HG03175 (cell line): Measurements from ENCODE around the gene LEPR.

Source experiments
- ATAC-seq: cut with Tn5 transposase; IDR thresholded peaks from one replicate; pipeline ENCODE4 v1.9.1; 2021; ENCODE audit warnings: mild to moderate bottlenecking, moderate library complexity; ENCODE audit not compliant: unreplicated experiment

The LEPR gene

GRCh38 chr1:65409314-65409713 is 11.2 kb upstream of the LEPR start:
- no peak for ATAC-seq

DNA sequence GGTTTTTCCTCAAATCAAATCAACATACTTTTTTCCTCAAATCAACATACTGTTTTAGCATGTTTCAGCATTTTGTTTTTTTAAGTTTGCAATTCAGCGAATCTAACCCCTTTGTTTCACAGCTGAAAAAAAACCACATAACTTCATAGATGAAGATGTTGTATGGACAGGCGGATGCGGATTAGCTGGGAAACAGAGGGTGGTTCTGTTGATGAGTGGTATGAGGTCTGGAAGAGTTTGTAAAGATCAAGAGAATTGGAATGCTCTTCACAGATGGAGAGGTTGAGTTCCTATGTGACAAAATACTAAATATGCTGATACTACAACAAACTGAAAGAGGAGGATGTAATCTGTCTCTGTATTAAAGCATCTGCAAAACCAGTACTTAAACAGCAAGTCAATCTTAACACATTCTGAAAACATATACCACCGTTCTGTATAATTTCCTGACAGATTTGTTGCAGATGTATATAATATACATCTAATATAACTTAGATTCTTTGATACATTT is 10.6 kb upstream of the LEPR start:
- no peak for ATAC-seq

DNA sequence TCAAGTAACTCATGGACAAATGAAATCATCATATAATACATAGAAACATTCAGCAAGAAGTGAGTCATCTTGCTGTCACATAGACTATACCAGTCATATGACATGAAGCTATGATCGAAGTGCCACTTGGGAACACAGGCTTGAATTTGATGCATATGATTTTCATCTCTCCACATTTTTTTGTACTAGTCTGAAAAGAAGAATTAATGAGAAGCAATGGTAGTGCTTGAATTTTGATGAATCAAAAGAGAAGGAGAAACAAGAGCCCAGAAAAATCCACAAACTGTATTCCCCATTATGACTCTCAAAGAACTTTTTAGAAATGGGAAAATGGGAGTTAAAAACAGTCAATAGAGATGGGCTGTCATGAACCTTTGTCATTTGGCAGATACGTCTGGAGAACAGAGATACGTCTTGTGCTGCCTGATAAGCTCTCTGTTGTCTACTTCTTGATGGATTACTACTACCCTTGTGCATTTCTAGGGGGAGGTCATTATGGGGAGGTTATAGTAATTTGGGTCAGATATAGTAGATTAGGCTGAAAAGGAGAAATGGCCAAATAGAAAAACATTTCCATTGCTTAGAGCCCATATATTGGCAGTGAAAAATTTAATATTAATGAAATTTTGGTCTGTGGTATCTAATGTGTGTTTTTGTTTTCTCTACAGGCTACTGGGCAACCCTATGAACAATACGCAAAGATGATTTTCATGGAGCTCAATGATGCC is 8.0 kb upstream of the LEPR start:
- no peak for ATAC-seq

GRCh38 chr1:65412984-65413375 is 7.5 kb upstream of the LEPR start:
- ATAC-seq: no peak

GRCh38 chr1:65414538-65414937 is 5.9 kb upstream of the LEPR start:
- ATAC-seq: no peak

DNA sequence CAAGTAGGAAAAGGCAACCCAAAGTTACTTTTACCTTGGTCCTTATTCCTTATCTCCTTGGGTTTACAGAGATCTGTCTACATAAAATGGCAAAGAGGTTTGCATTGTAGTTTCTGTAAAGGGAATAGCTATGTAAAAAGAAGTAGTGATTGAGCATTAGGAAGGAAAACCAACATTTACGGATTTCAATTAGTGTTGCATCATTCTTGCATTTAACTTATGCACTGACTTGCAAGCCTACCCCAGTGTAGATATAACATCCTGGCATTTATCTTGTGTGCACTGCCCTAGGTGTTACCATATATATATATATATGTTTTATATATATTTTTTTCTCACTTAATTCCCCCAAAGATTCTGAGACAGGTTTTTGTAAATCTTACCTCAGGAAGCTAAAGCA is 3.7 kb upstream of the LEPR start:
- ATAC-seq: no peak

GRCh38 chr1:65417729-65418128 is 2.7 kb upstream of the LEPR start:
- ATAC-seq: no peak

GRCh38 chr1:65418522-65419185 is 1.8 kb upstream of the LEPR start:
- ATAC-seq: no peak

DNA sequence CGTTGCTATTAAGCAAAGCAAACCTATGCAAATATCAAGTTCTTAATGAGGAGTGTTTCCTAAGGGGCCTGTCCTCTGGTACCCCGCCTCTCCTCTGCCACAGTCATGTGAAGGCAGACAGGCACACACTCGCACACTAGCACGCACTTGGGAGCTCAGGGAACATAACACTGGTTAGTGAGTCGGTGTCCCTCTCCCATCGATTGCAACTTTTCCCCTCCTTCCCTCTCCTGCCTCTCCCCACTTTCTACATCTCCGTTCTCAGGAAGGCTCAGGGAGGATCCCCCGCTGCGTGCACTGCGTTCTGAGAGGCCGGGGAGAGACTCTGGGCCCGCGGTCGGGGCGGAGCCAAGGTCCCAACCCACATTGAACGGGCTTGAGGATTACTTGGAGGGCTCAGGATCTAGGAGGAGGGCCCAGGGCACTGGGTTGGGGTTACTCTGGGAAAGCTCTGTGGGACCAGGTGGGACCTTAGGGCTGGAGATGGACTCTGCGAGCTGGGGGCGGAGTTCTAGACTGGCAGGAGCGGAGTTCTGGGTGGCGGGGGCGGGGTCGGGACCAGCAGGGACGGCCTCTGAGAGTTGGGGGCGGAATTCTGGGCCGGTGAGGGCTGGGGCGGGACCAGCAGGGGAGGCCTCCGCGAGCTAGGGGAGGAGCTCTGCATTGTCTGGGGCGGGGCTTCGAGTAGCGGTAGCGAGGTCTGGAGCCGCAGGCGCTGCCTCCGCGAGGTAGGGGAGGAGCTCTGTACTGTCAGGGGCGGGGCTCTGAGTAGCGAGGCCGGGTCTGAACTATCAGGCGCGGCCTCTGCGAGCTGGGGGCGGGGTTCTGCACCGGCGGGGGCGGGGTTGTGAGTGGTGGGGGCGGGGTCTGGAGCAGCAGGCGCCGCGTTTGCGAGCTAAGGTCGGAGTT is 533 bp upstream of the LEPR start:
- ATAC-seq: peak; percentile 90

GRCh38 chr1:65421351-65422025 is 1.0 kb downstream of the LEPR start:
- no peak for ATAC-seq

GRCh38 chr1:65422241-65423203 is 2.1 kb downstream of the LEPR start:
- ATAC-seq: no peak

GRCh38 chr1:65423884-65424572 is 3.6 kb downstream of the LEPR start:
- no peak for ATAC-seq

DNA sequence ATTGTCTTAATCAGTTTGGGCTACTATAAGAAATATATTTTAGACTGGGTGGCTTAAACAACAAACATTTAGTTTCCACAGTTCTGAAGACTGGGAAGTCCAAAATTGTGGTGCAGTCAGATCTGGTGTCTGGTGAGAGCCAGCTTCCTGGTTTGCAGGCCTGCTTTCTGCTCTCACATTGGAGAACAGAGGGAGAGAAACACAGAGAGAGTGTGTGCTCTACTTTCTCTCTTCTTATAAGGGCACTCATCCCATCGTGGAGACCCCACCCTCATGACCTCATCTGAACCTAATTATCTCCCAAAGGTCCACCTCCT is 4.1 kb downstream of the LEPR start:
- no peak for ATAC-seq

- no peak for ATAC-seq
Observed at GRCh38 chr1:65425006-65425405, 4.5 kb downstream of the LEPR start.

DNA sequence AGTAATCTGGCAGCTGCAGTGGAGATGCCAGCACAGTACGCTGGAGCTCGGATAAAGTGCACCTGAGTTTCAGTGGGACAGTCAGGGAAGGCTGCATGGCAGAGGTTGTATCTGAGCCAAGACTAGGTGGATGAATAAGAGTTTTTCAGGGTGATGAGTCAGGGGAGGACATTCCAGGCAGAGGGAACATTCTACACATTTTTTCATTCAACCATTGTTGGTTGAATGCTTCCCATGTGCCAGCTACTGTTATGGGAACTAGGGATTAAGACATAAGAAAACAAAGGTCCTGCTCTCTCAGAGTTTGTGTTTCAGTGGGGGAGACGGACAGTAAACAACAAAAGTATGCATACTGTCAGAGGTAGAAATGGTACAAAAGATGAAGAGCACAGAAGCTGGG is 5.2 kb downstream of the LEPR start:
- no peak for ATAC-seq

DNA sequence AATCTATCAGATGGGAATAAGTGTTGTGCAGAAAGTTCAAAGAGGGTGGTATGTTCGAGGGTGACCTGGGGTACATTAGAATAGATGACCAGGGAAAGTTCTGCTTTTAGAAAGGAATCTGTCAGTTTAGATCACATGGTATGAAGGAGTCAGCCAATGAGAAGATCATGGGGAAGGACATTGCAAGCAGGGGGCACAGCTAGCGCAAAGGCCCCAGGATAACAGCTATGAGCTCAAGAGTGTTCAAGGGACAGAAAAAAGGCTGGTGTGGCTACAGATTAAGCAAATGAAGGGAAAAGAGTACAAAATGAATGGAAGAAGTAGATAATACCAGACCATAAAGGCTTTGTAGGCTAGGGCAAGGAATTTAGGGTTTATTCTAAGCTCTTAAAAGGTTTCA is 8.6 kb downstream of the LEPR start:
- ATAC-seq: no peak

DNA sequence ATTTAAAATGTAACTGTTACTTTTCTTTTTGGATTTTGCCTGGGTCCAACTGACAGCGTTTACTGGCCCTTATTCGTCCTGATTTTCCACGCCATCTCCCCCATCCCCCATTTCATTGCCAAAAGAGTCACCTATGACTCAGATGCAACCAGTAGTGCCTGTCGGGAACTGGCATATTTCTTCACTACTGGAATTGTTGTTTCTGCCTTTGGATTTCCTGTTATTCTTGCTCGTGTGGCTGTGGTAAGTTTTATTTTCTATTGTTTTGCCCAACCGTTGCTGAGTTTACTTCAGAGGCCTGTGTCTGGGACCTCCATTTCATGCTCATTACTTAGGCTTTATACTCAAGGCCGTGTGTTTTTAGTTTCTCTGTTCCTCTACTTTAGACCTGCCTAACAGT is 9.3 kb downstream of the LEPR start:
- no peak for ATAC-seq

GRCh38 chr1:65431111-65431705 is 10.7 kb downstream of the LEPR start:
- peak; percentile 70 for ATAC-seq

DNA sequence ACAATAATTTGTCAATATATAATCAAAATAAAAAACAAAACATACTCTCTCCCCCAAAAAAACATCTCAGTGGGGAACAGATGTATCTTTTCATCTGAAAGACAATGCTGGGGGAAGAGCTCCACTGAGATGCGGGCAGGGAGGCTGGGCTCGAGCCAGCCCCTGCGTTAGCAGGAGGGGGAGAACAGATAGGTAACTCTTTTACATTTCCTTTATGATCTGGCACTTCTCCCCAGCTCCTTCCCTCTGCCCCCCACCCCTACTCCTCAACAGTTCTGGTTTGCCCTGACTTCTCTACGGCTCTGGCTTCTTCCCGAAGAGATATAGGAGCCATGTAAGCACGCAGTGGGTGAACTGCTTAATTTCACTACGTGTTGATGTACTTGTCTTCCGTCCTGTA is 12.4 kb downstream of the LEPR start:
- ATAC-seq: no peak
